HuH-7.5 (cell line): ENCODE data around the gene SH2B3.

ENCODE experiments used
- DNase-seq: peaks from one replicate; pipeline ENCODE4 v3.0.0; 2011; ENCODE audit warnings: low spot score

SH2B3 gene

DNA sequence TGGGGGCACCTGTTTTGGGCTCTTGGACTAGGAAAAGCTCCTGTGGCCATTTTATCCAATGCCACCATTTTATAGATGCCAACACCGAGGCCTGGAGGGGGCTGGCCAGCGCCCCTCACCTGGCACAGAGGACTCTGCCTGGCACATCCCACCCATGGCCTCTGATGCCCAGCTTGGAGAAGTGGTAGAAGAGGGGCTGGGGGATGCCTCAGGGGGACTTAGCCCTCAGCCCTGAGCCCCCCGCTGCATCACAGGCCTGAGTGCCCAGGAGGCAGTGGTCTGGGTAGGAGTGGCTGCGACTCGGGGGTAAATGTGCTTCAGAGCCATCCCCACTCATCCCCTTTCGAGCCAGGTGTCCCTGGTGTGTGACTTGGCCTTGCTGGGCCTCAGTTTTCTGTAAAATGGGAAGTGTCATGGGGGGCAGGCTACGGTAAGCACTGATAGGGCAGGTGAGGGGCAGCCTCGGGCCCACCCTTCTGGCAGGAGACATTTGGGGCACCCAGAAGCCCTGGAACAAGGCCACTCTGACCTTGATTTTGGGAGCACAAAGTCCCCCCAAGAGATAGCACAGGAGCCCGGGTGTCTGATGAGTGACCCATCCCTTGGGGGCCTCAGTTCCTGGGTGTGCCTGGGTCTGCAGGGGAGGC lies 22.5 kb downstream of the SH2B3 start:
- no peak for DNase-seq

- no peak for DNase-seq
Observed at GRCh38 chr12:111428728-111429175, 23.0 kb downstream of the SH2B3 start.

DNA sequence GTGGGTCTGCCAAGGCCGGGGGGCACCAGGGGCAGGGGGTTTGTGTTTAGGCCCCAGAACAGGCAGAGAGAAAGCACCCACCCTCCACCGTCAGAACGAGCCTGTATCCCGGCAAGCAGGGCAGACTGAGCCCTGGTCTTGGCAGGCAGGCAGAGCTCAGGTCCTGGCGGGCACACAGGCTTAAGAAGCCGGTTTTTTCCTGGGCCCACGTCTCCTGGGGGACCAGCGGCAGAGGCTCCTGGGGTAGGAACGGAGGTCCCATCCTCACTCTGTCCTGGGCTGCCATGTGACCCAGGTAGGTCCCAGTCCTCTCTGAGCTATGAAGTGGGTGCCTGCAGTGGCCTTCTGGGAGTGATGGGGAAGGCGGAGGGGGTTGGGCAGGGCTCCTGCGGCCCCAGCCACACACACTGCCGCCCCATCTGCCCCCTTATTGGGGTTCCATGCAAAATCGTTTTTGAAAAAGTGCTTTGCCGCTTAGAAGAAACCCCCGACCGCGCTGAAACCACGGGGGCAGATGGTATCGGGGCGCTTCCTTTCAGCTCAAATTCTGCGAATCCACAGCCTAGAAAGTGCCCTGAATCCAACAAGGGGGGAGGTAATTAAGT lies 24.2 kb downstream of the SH2B3 start:
- no peak for DNase-seq

- no peak for DNase-seq
Observed at GRCh38 chr12:111430433-111431353, 25.0 kb downstream of the SH2B3 start.

DNA sequence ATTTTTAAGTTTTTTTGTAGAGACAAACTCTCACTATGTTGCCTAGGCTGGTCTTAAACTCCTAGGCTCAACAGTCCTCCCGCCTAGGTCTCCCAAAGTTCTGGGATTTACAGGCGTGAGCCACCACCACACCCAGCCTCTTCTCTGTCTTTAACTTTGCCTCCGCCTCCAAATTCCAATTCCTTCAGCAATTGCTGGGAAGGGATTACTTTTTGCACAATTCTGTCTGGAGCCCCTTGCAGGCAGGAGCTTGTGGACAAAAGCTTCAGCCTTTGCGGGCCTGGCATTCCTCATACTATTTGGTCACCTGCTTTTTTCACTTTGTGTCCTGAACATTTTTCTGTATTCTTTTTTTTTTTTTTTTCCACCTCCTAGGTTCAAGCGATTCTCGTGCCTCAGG lies 26.0 kb downstream of the SH2B3 start:
- DNase-seq, result no peak

DNA sequence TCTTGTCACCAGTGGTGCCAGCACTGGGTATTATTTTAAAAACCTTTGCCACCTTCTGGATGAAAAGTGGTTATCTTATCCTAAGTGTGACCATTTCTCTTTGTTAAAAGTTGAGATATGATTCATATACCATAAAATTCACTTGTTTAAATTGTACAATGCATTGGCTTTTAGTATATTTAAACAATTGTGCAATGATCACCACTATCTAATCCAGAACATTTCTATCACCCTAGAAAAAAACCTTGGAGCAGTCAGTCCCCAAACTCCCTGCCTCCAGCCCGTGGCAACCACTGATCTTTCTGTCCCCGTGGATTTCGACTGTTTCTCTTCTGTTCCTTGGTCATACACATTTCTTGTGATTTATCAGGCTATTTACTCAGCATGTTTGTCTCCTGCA lies 28.3 kb downstream of the SH2B3 start:
- DNase-seq, result no peak

DNA sequence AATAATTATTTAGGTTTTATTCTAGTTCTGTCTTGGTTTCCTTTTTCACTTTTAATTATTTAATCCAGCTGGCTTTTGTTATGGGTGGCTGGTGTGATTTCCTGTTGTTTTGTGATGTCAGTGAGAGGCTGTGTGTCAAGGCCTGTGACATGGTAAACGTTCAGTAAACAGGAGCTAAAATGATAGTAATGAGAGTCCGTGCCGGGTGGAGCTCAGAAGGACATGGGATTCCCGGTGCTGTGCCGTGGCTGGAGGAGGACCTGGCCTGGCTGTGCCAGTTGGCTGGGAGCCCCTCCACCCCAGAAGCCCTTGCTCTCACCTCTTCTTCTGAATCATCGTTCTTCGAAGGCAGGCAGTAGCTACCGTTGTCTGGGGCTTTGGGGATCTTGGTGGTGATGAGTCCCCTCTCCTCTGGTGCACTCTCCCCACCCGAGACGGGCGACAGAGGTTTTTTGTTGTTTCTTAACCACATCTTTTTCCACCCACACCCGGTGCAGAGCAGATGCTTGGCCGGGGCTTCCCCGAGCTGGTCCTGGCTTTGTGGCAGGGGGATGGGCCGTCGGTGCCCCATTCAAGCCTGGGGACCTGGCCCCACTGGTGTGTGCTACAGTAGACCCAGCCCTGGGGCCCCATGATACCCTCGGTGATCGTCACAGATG lies 29.1 kb downstream of the SH2B3 start:
- DNase-seq, result no peak

DNA sequence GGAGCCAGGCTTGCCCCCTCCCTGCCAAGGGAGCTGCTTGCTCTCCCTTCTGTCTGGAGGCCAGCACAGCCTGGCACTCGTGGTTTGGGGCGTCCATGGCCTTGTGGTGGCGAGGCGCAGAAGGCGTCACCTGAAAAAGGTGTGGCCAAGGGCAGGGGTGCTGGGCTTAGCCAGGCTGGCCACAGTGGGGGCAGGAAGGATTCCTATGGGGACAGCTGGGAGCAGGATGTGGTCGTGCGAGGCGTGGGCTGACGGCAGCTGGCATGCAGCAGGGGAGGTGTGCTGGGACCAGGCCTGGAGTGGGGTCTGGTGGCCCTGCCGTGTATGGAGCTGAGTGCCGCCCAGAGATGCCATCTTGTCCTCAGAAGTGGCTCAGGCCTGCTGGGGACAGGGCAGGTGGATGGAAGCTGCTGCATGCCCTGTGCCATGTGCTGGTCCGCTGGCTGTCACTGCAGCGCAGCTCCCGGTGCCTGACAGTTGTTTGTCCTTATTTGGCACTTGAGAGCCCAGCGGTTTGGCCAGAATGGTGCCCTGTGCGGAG lies 30.0 kb downstream of the SH2B3 start:
- no peak for DNase-seq

- no peak for DNase-seq
Observed at GRCh38 chr12:111436266-111436665, 30.5 kb downstream of the SH2B3 start.

GRCh38 chr12:111436811-111437210 lies 31.1 kb downstream of the SH2B3 start:
- DNase-seq, result no peak

DNA sequence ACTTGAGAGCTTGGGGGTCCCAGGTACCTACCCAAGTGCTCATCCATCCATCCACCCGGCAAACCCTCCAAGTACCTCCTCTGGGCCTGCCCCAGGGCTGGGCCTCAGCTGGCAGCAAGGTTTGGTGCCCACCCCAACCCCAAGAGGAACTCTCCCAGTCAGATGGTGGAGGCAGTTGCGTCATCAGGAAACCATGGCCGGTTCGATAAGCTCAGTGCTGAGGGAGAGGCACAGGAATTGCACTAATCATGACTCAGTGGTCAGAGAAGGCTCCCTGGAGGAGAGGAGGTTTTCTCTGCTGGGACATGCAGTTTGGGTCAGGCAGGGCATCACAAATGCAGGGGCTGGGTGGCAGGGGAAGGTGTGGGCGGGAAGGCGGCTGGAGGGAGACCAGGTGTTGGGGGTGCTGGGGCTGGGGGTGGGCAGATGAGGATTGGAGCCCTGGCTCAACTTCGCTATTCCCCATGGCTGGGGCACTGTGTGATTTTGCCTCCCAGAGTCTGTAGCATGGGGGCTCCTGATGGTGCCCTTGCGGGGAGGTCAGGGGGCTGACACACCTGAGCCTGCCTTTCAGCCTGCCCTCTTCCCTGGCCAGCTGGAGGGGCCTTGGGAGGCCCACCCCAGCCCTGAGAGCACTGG lies 32.2 kb downstream of the SH2B3 start:
- no peak for DNase-seq

DNA sequence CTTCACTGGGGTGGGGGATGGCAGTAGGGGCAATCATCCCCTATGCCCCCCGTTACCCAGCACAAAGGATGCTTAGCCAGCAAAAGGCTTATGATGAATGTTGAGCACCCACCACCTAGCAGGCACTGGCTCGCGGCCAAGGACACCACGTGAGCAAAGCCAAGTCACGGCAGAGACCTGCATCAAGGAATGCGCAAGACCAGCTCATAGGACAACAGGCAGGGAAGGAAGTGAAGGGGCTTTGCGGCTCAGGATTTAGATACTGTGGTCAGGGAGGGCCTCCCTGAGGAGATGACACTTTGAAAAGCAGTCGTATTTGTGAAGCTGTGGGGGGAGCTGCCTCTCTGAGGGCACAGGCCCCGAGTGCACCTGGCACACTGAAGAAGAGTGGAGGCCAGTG lies 32.8 kb downstream of the SH2B3 start:
- DNase-seq, result no peak

GRCh38 chr12:111439657-111440151 lies 34.0 kb downstream of the SH2B3 start:
- DNase-seq, result no peak

DNA sequence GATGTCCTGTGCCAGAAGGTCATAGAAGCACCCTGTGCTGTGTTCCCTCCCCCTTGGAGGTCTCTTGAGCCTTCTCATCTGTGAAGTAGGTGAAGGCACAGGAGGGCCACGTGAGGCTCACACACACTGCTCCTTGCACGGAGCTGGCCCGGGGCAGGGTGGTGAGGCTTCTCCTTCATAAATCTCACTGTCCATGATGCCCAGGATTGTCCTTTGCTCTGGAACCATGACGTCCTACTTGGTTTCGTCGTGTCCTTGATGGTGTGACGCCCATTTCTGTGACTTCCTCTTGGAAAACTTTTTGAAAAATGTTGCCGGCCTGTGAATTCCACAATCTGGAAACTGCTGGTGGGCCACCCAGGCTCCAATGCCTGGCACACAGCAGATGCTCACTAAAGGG lies 34.4 kb downstream of the SH2B3 start:
- no peak for DNase-seq

DNA sequence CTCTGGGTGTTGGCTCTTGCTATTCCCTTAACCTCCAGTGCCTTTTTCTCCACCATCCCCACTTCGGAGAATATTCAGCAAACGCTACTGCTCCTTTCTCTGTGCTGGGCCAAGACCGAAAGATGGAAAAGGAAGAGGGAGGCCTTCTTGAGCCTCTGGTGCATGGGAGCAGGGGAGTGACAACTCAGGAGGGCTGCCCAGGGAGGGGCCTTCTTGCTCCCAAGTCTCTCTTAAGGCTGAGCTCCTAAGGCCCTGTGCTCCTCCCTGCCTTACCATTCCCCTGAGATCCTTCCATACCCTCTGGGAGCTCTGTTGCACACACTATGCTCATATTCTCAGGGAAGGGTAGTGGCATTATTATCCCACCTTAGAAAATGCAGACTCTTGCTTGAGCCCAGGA lies 34.9 kb downstream of the SH2B3 start:
- no peak for DNase-seq

DNA sequence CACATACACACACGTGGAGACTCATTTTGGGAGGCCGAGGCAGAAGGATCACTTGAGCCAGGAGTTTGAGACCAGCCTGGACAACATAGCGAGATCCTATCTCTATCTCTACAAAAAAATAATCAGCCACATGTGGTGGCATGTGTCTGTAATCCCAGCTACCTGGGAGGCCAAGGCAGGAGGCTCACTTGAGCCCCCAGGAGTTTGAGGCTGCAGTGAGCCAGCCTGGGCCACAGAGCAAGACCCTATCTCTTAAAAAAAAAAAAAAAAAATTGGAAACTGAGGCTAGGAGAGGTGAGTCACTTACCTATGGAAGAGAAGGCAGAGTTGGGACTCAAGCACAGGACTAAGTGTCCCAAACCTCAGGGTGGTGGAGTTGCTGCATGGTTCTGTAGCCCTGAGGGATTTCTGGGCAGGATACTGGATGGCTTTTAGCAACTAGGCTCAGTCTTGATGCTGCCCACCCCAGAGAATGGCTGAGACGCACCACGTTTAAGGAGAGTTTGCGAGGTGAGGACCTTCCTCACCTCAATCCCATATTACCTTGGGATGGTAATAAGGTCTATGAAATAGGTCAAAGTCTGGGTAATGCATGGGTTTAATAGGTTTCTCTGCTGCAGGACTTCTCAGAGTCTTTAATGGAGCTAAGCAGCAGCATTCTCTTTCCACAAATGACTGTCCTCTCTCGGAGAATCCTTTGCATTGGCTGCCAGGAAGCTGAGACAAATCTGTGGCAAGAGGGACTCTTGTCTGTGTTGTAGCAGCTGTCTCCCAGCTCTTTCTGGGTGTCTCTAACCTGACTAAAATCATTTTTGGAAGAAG lies 35.6 kb downstream of the SH2B3 start:
- no peak for DNase-seq

GRCh38 chr12:111442301-111443045 lies 36.8 kb downstream of the SH2B3 start:
- DNase-seq, result no peak

DNA sequence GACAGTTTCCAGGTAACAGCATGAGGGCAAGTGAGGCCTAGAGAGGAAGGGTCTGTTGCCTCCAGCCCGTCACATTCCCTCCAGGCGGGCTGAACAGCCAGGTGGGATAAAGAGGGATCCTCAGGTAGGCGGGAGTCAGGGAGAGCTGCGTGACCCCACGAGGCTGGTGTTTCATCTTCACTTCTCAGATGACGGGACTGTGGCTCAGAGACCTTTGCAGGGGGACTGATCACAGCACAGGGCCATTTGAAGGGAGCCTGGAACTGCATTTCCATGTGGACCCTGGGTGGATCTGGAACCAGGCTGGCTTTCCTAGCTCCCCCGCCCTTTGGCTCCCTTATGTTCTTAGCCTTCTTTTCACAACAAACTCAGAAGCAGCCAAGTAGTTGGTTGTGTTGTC lies 37.4 kb downstream of the SH2B3 start:
- no peak for DNase-seq

GRCh38 chr12:111443586-111443985 lies 37.9 kb downstream of the SH2B3 start:
- no peak for DNase-seq
